CD4-positive, alpha-beta T cell (primary cell): Measurements from ENCODE around the gene ABCC4. TPM values are rescaled to one million over a fixed set of nuclear protein-coding genes. Genes with fewer than 3 reads are reported as not detected.
A peak's percentile ranks its signal among the peaks of the same experiment; 100 is the strongest.

Experiments
- ATAC-seq: fragments of 200-7000 bp; cut with Tn5 transposase; one replicate; pipeline ENCODE4 v1.10.0; 2022; ENCODE audit warnings: mild to moderate bottlenecking; ENCODE audit not compliant: poor library complexity
- CTCF ChIA-PET: fragments of 350-600 bp; sonication (Branson Sonifier 250); formaldehyde crosslinking; loops from one replicate; lab custom pipeline; 2021; ENCODE audit warnings: antibody characterized with exemption, inconsistent platforms; lab: Charles Lee
- POLR2A ChIA-PET: fragments of 350-600 bp; sonication (Branson Sonifier 250); formaldehyde crosslinking; loops from one replicate; lab custom pipeline; 2021; ENCODE audit warnings: antibody characterized with exemption, inconsistent platforms; lab: Charles Lee
- DNase-seq, 14 experiments: peaks; one replicate each; pipeline ENCODE4 v3.0.0-alpha.2; 2013 to 2020; ENCODE audit warnings: mixed read lengths in 2 of 14
- H3K27ac ChIP-seq, 2 donors: one replicate each; pipeline versions ENCODE4 v1.5.1 to v1.7.0; 2013; ENCODE audit warnings: low read length in 2 of 2, low read depth in 1 of 2, mild to moderate bottlenecking in 1 of 2
- H3K27me3 ChIP-seq, 2 experiments: 1 replicate in 1 of 2; 2 replicates in 1 of 2; pipeline versions ENCODE4 v1.6.1 to v1.7.0; 2013; ENCODE audit warnings: low read length in 2 of 2, control low read depth in 1 of 2, mild to moderate bottlenecking in 1 of 2, moderate library complexity in 1 of 2; ENCODE audit not compliant: insufficient read depth in 2 of 2, control insufficient read depth in 1 of 2
- H3K36me3 ChIP-seq: one replicate; pipeline ENCODE4 v1.6.1; 2013; ENCODE audit warnings: low read length, control low read depth; ENCODE audit not compliant: insufficient read depth
- H3K4me1 ChIP-seq: one replicate; pipeline ENCODE4 v1.6.1; 2013; ENCODE audit warnings: low read length, control low read depth; ENCODE audit not compliant: insufficient read depth
- H3K4me3 ChIP-seq: one replicate; pipeline ENCODE4 v1.5.1; 2013; ENCODE audit warnings: mild to moderate bottlenecking, low read length, moderate library complexity
- H3K9me3 ChIP-seq, 2 experiments: 1 replicate in 1 of 2; 2 replicates in 1 of 2; pipeline versions ENCODE4 v1.6.1 to v1.7.0; 2013; ENCODE audit warnings: low read length in 2 of 2, mild to moderate bottlenecking in 2 of 2, control low read depth in 1 of 2, moderate library complexity in 1 of 2; ENCODE audit not compliant: control insufficient read depth in 1 of 2, insufficient read depth in 1 of 2
- H3K27ac Mint-ChIP-seq: one replicate; pipeline ENCODE4 v1.8.0; 2020; ENCODE audit warnings: mixed read lengths
- H3K27me3 Mint-ChIP-seq: one replicate; pipeline ENCODE4 v1.8.0; 2021; ENCODE audit warnings: mixed read lengths
- H3K36me3 Mint-ChIP-seq: one replicate; pipeline ENCODE4 v1.8.0; 2021; ENCODE audit warnings: low read depth, mixed read lengths
- H3K4me1 Mint-ChIP-seq: one replicate; pipeline ENCODE4 v1.8.0; 2021; ENCODE audit warnings: low read depth, mixed read lengths
- H3K4me3 Mint-ChIP-seq: one replicate; pipeline ENCODE4 v1.8.0; 2020; ENCODE audit warnings: mild to moderate bottlenecking, mixed read lengths
- H3K9me3 Mint-ChIP-seq: one replicate; pipeline ENCODE4 v1.8.0; 2020; ENCODE audit warnings: mixed read lengths
- CTCF ChIP-seq: fragments of 200-600 bp; IDR thresholded peaks from one replicate; pipeline ENCODE4 v1.8.0; 2022; ENCODE audit warnings: antibody characterized with exemption, mild to moderate bottlenecking
- intact Hi-C, 2 experiments: fragments of 100-400 bp; cut with DNase I in 1 of 2; cut with micrococcal nuclease in 1 of 2; formaldehyde crosslinking; loops; one replicate each; pipeline versions ENCODE4 v1.15.1 to v1.9.0; 2023 to 2025; cut with DNase I, micrococcal nuclease
- polyA plus RNA-seq, 2 donors: library from polyadenylated mRNA; unstranded; fragments of 120-200 nt; gene quantifications; one replicate each; pipeline ENCODE4 v1.2.1, GENCODE V29; 2013
- total RNA-seq, 174 experiments: library from RNA in 2 of 174; stranded (reverse) in 2 of 174; gene quantifications; one replicate each; pipeline ENCODE4 v1.2.3 and lab custom pipeline; 2021 to 2026

ABCC4 gene
- total RNA-seq = 1 to 10 TPM; 4.0 to 4.4 TPM
- 5.0 TPM for polyA plus RNA-seq (2013, experiment 1 of 2)
- polyA plus RNA-seq (2013, experiment 2 of 2) = 4.9 TPM
- total RNA-seq (lab: John Stamatoyannopoulos, UW) = 11.8 to 103 (median 32.8) reads per million in 172 experiments

- ChIA-PET POLR2A (interaction anchor here (0.7 kb wide), 1 partner anchor 79 kb away, joined by 4 read pairs; no protein-coding TSS in a partner anchor), CTCF (interaction anchor here (0.8 kb wide), 1 partner anchor 112 kb away, joined by 4 read pairs; no protein-coding TSS in a partner anchor)
- Mint-ChIP-seq H3K36me3 (peaks cover 4% of the 10 kb centered on the region), H3K27me3 (no peaks in the 10 kb centered on the region), H3K27ac (peak within 1 kb of the TSS; percentile 21), H3K9me3 (no peaks in the 10 kb centered on the region), H3K4me3 (peak within 1 kb of the TSS; percentile 90), H3K4me1 (peaks cover 25% of the 10 kb centered on the region)
- no peaks in the 10 kb centered on the region for H3K9me3 ChIP-seq
- H3K27ac ChIP-seq = no peak within 1 kb of the TSS
- peak within 1 kb of the TSS; percentile 79 for H3K4me3 ChIP-seq
- H3K36me3 ChIP-seq = no peaks in the 10 kb centered on the region
- peaks cover 21% of the 10 kb centered on the region for H3K4me1 ChIP-seq
- ATAC-seq (peak; percentile 79), DNase-seq (peak; percentile 12 to 76 (median 43))
- no peak for TF ChIP-seq CTCF
- H3K27me3 ChIP-seq = no peaks in the 10 kb centered on the region
- intact Hi-C loops = loop anchor here (1.0 to 5.0 kb wide), 2 partner anchors 114 to 115 kb away; no protein-coding TSS in a partner anchor
Observed at GRCh38 chr13:95301183-95301967, at the start of gene ABCC4. TSS of gene ABCC4 (minus strand) at chr13:95301451. CDS start at chr13:95301314, 137 bp downstream.

GRCh38 chr13:95349267-95349666 is 48.0 kb upstream of the ABCC4 start:
- ATAC-seq (no peak), DNase-seq (no peak)
- no peaks in the 10 kb centered on the region for H3K9me3 ChIP-seq
- H3K9me3 Mint-ChIP-seq = no peaks in the 10 kb centered on the region
- no peak overlapping the region for H3K4me3 ChIP-seq
- H3K27me3 ChIP-seq = peaks cover 0 to 3% of the 10 kb centered on the region in 2 experiments
- ChIA-PET POLR2A (no interaction called here), CTCF (no interaction called here)
- no peak overlapping the region for H3K27ac Mint-ChIP-seq
- H3K36me3 Mint-ChIP-seq = no peaks in the 10 kb centered on the region
- peaks cover 6% of the 10 kb centered on the region for H3K27me3 Mint-ChIP-seq
- no peaks in the 10 kb centered on the region for H3K4me1 Mint-ChIP-seq
- no peak overlapping the region for H3K27ac ChIP-seq
- intact Hi-C loops = no loop called here
- H3K4me1 ChIP-seq = no peaks in the 10 kb centered on the region
- TF ChIP-seq CTCF = no peak
- no peaks in the 10 kb centered on the region for H3K36me3 ChIP-seq
- H3K4me3 Mint-ChIP-seq = no peak overlapping the region

- POLR2A ChIA-PET = no interaction called here
- no peaks in the 10 kb centered on the region for H3K4me1 Mint-ChIP-seq
- Histone ChIP-seq H3K27ac (no peak overlapping the region), H3K27me3 (peaks cover 0 to 3% of the 10 kb centered on the region in 2 experiments), H3K36me3 (no peaks in the 10 kb centered on the region), H3K4me1 (no peaks in the 10 kb centered on the region), H3K9me3 (no peaks in the 10 kb centered on the region), H3K4me3 (no peak overlapping the region)
- DNase-seq (no peak), ATAC-seq (no peak)
- no peaks in the 10 kb centered on the region for H3K9me3 Mint-ChIP-seq
- intact Hi-C loops = no loop called here
- H3K27ac Mint-ChIP-seq = no peak overlapping the region
- H3K36me3 Mint-ChIP-seq = no peaks in the 10 kb centered on the region
- no peak overlapping the region for H3K4me3 Mint-ChIP-seq
- CTCF ChIA-PET = no interaction called here
- peaks cover 6% of the 10 kb centered on the region for H3K27me3 Mint-ChIP-seq
- no peak for TF ChIP-seq CTCF
Observed at GRCh38 chr13:95343944-95344343, 42.7 kb upstream of the ABCC4 start.
